Right lobe of liver (tissue), 4 donors: ENCODE measurements around the gene ADAM17.
"Not testable (repeated sequence)": the region's sequence is repeated elsewhere in the genome, so short reads cannot be mapped to it uniquely, and the experiment has no call there.

Experiments used
- POLR2A ChIP-seq: fragments of 450-650 bp; IDR thresholded peaks from one replicate; pipeline ENCODE4 v1.6.1; 2017; ENCODE audit warnings: antibody characterized with exemption, mild to moderate bottlenecking
- TF ChIP-seq, protein P1 (sequence below), 4 donors: fragments of 200-600 bp in 3 of 4; fragments of 450-650 bp in 1 of 4; IDR thresholded peaks; one replicate each; pipeline versions ENCODE4 v1.5.1 to v1.8.0; 2016 to 2022; ENCODE audit warnings: antibody characterized with exemption in 4 of 4, mild to moderate bottlenecking in 2 of 4
- donor health status: DM: no; HTN: no; CAD: no.
- donor health status: DM: no; HTN: no; CAD: no.
- donor health status: DM: no; HTN: yes; CAD: no.

DNA sequence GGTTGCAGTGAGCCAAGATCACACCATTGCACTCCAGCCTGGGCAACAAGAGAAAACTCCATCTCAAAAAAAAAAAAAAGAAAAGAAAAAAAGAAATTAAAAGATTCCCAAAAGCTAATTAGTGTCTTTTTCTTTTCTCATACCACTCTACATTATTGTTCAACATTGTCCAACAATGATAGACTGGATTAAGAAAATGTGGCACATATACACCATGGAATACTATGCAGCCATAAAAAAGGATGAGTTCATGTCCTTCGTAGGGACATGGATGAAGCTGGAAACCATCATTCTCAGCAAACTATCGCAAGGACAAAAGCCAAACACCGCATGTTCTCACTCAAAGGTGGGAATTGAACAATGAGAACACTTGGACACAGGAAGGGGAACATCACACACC, 41.7 kb downstream of the ADAM17 start:
- TF ChIP-seq, protein P1, sequence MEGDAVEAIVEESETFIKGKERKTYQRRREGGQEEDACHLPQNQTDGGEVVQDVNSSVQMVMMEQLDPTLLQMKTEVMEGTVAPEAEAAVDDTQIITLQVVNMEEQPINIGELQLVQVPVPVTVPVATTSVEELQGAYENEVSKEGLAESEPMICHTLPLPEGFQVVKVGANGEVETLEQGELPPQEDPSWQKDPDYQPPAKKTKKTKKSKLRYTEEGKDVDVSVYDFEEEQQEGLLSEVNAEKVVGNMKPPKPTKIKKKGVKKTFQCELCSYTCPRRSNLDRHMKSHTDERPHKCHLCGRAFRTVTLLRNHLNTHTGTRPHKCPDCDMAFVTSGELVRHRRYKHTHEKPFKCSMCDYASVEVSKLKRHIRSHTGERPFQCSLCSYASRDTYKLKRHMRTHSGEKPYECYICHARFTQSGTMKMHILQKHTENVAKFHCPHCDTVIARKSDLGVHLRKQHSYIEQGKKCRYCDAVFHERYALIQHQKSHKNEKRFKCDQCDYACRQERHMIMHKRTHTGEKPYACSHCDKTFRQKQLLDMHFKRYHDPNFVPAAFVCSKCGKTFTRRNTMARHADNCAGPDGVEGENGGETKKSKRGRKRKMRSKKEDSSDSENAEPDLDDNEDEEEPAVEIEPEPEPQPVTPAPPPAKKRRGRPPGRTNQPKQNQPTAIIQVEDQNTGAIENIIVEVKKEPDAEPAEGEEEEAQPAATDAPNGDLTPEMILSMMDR (IDR thresholded peaks at IDR 0.05): not testable (repeated sequence)
- not testable (repeated sequence) for TF ChIP-seq POLR2A
